Activated naive CD8-positive, alpha-beta T cell (primary cell): ENCODE data around the gene YWHAG.
"Not testable (repeated sequence)": the region's sequence is repeated elsewhere in the genome, so short reads cannot be mapped to it uniquely, and the experiment has no call there.

ENCODE experiments used
- H3K27ac Mint-ChIP-seq: one replicate; pipeline ENCODE4 v1.8.0; 2021; ENCODE audit warnings: mixed read lengths
- H3K27me3 Mint-ChIP-seq: one replicate; pipeline ENCODE4 v1.8.0; 2021; ENCODE audit warnings: mixed read lengths
- H3K36me3 Mint-ChIP-seq: one replicate; pipeline ENCODE4 v1.8.0; 2021; ENCODE audit warnings: mixed read lengths
- H3K4me1 Mint-ChIP-seq: one replicate; pipeline ENCODE4 v1.8.0; 2021; ENCODE audit warnings: low read depth, mixed read lengths
- H3K4me3 Mint-ChIP-seq: one replicate; pipeline ENCODE4 v1.8.0; 2021; ENCODE audit warnings: mild to moderate bottlenecking, mixed read lengths
- H3K9me3 Mint-ChIP-seq: one replicate; pipeline ENCODE4 v1.8.0; 2021; ENCODE audit warnings: low read depth, mixed read lengths

YWHAG gene

DNA sequence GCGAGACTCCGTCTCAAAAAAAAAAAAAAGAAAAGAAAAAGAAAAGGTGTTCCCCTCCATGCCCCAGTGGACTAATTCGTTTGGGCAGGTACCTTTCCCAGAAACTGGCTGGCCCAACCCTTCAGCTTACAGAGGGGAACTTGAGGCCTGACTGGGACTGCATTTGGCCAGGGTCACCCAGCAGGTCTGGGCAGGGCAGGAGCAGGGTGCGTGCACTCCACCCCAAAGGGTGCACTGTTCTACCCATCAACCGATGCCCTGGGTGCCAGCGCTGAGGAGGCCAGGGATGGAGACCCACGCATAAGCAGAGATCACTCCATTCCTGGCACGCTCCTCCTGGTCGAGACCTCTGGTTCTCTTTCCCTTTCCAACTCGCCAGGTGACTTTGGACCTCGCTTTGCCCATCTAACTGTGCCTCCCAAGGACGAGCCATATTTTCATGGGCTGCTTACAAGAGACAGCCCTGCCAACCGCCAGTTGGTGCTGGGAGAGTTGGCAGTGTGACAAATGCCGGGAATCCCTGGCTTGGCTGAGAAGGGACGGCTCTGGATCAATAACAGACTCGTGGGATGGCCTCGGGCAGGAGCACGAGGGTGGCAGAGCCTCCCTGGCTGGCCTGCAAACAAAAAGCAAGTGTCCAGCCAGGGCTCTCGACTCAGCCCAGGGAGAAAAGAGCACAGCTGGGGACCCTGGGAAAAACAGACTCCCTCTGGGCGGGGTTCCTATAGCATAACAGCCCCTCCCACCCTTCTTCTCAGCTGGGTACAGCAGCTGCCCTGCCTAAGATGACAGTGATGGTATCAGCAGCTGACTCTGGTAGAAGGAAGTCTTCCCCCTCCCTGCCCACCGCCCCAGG is 48.5 kb downstream of the YWHAG start:
- no peaks in the 10 kb centered on the region for H3K36me3 Mint-ChIP-seq

DNA sequence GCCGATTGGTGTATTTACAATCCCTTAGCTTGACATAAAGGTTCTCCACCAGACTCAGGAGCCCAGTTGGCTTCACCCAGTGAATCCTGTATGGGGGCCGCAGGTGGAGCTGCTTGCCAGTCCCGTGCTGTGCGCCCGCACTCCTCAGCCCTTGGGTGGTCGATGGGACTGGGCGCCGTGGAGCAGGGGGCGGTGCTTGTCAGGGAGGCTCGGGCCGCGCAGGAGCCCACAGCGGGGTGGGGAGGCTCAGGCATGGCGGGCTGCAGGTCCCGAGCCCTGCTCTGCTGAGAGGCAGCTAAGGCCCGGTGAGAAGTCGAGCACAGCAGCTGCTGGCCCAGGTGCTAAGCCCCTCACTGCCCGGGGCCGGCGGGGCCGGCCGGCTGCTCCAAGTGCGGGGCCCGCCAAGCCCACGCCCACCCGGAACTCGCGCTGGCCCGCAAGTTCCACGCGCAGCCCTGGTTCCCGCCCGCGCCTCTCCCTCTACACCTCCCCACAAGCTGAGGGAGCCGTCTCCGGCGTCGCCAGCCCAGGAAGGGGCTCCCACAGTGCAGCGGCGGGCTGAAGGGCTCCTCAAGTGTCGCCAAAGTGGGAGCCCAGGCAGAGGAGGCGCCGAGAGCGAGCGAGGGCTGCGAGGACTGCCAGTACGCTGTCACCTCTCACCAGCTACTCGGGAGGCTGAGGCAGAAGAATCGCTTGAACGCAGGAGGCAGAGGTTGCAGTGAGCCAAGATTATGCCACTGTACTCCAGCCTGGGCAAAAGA is 49.3 kb downstream of the YWHAG start:
- not testable (repeated sequence) for H3K27me3 Mint-ChIP-seq

More for the DNA sequence above, 48.5 kb downstream of the YWHAG start:
- H3K4me1 Mint-ChIP-seq = peaks cover 4% of the 10 kb centered on the region
- H3K9me3 Mint-ChIP-seq = no peaks in the 10 kb centered on the region
- H3K27ac Mint-ChIP-seq = no peak overlapping the region
- H3K4me3 Mint-ChIP-seq = no peak overlapping the region
- no peaks in the 10 kb centered on the region for H3K27me3 Mint-ChIP-seq

DNA sequence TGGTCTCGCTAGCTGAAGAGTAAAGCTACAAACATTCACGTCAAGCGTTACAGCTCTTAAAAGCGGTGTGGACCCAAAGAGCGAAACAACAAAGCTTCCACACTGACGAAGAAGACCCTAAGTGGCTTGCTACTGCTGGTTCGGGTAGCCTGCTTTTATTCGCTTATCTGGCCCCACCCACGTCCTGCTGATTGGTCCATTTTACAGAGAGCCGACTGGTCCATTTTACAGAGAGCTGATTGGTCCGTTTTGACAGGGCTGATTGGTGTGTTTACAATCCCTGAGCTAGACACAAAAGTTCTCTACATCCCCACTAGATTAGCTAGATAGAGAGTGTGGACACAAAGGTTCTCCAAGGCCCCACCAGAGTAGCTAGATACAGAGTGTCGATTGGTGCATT is 49.9 kb downstream of the YWHAG start:
- not testable (repeated sequence) for H3K4me3 Mint-ChIP-seq, H3K27me3 Mint-ChIP-seq, H3K9me3 Mint-ChIP-seq, H3K36me3 Mint-ChIP-seq, H3K27ac Mint-ChIP-seq, H3K4me1 Mint-ChIP-seq

More for the DNA sequence above, 49.3 kb downstream of the YWHAG start:
- H3K4me1 Mint-ChIP-seq, H3K36me3 Mint-ChIP-seq, H3K27ac Mint-ChIP-seq, H3K9me3 Mint-ChIP-seq, H3K4me3 Mint-ChIP-seq: not testable (repeated sequence)

DNA sequence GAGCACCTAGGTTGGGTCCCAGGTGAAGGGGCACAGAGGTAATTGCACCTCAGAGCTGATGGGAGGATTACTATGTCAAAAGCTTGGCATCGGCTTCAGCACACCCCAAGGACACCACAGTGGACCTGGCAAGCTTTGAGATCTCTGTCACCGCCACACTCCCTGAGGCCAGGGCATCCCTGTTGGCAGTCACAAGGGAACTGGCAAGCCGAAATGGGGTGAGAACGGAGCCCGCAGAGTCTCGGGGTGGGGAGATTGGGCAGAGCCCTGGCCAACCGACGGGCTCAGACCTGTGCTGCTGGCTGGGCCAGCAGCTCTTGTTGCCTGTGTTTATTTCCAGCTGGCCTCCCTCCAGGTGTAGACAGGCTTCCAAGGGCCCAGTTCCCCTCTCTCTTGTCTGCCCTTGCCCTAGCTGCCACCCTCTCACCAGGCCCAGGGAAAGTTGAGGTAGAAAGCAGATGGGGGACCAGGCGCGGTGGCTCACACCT is 53.9 kb downstream of the YWHAG start:
- Mint-ChIP-seq H3K27ac (peak overlapping the region; percentile 88), H3K36me3 (no peaks in the 10 kb centered on the region), H3K4me1 (peaks cover 18% of the 10 kb centered on the region), H3K9me3 (no peaks in the 10 kb centered on the region), H3K4me3 (peak overlapping the region; percentile 90), H3K27me3 (no peaks in the 10 kb centered on the region)

DNA sequence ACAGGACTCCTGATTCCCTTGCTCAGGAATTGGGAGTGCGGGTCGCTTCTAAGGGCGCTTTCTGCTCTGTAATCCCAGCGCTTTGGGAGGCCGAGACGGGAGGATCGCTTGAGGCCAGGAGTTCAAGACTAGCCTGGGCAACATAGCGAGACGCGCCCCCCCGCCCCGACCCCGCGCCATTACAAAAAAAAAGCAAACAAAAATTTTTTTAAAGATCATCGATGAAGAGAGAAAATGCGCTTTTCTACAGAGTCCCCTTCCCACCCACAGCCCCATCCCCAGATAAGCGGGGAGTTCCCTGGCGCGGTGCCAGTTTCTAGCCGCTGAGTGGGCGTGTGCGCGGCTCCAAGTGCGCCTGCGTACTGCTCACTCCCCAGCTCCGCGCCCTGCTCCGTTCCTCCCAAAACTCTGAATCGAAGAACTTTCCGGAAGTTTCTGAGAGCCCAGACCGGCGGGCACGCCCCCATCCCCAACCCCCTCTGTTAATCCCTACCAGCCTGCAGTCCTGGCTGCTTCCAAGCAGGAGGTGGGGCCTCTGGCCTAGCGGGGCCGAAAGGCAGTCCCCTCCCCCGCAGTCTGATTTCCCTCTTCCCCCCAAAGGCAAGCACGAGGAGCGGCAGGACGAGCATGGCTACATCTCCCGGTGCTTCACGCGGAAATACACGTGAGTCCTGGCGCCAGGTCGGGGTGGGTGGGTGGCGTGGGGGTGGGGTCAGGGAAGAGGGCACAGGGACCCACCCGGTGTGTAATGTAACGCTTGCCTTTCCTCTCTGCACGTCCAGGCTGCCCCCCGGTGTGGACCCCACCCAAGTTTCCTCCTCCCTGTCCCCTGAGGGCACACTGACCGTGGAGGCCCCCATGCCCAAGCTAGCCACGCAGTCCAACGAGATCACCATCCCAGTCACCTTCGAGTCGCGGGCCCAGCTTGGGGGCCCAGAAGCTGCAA is 55.3 kb downstream of the YWHAG start:
- no peaks in the 10 kb centered on the region for H3K36me3 Mint-ChIP-seq
- no peaks in the 10 kb centered on the region for H3K27me3 Mint-ChIP-seq
- peak overlapping the region; percentile 90 for H3K4me3 Mint-ChIP-seq
- H3K9me3 Mint-ChIP-seq = no peaks in the 10 kb centered on the region
- peak overlapping the region; percentile 88 for H3K27ac Mint-ChIP-seq
- H3K4me1 Mint-ChIP-seq = peaks cover 18% of the 10 kb centered on the region

DNA sequence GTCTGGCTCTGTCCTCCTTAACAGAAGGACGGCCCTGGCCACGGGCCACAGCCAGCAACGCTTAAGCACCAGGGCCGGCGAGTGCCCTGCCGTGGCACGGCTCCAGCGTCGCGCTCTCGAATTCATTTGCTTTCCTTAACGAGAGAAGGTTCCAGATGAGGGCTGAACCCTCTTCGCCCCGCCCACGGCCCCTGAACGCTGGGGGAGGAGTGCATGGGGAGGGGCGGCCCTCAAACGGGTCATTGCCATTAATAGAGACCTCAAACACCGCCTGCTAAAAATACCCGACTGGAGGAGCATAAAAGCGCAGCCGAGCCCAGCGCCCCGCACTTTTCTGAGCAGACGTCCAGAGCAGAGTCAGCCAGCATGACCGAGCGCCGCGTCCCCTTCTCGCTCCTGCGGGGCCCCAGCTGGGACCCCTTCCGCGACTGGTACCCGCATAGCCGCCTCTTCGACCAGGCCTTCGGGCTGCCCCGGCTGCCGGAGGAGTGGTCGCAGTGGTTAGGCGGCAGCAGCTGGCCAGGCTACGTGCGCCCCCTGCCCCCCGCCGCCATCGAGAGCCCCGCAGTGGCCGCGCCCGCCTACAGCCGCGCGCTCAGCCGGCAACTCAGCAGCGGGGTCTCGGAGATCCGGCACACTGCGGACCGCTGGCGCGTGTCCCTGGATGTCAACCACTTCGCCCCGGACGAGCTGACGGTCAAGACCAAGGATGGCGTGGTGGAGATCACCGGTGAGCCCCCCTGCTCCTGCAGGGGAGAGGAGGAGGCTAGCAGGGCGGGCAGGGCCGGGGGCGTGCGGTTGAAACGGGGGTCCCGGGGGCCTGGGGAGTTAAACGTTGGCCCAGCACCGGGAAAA is 56.2 kb downstream of the YWHAG start, which contains the start of gene HSPB1:
Gene HSPB1, plus strand, starts transcription at position 327 of the 855 bp plus-strand sequence. Its CDS starts 40 bp downstream, at position 367.
- Mint-ChIP-seq H3K9me3 (no peaks in the 10 kb centered on the region), H3K36me3 (no peaks in the 10 kb centered on the region), H3K27ac (peak within 1 kb of the TSS; percentile 88), H3K27me3 (no peaks in the 10 kb centered on the region), H3K4me1 (peaks cover 18% of the 10 kb centered on the region), H3K4me3 (peak within 1 kb of the TSS; percentile 90)

DNA sequence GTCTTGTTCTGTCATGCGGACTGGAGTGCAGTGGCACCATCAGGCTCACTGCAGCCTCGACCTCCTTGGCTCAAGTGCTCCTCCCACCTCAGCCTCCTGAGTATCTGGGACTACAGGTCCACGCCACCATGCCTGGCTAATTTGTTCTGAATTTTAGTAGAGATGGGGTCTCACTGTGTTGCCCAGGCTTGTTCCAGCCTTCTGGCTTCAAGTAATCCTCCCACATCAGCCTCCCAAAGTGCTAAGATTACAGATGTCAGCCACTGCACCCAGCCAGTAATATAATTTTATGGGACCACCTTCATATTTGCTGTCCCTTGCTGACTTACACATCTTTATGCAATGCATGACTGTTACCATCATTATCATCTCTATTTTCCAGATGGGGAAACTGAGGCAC is 57.8 kb downstream of the YWHAG start:
- no peak overlapping the region for H3K4me3 Mint-ChIP-seq

DNA sequence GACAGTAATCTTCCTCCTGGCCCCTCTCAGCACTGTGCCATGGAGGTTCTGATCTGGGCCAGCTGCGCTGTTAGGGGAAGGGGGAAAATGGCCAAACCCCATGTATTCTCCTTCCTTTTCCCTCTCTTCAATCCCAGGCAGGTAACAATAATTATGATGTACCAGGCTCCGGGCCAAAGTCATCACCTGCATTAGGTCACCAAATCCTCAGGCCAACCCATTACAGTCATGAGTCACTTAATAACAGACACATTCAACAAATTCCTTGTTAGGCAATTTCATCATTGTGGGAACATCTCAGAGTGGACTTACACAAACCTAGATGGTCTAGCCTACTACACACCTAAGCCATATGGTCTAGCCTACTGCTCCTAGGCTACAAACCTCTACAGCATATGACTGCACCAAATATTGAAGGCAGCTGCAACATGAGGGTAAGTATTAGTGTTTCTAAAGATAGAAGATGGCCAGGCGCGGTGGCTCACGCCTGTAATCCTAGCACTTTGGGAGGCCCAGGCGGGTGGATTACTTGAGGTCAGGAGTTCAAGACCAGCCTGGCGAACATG is 58.5 kb downstream of the YWHAG start:
- Mint-ChIP-seq H3K36me3 (no peaks in the 10 kb centered on the region), H3K4me3 (no peak overlapping the region), H3K27ac (no peak overlapping the region), H3K27me3 (no peaks in the 10 kb centered on the region), H3K4me1 (peaks cover 18% of the 10 kb centered on the region), H3K9me3 (no peaks in the 10 kb centered on the region)

More for the DNA sequence above, 57.8 kb downstream of the YWHAG start:
- no peaks in the 10 kb centered on the region for H3K9me3 Mint-ChIP-seq
- H3K4me1 Mint-ChIP-seq = peaks cover 18% of the 10 kb centered on the region
- H3K27ac Mint-ChIP-seq = no peak overlapping the region
- H3K27me3 Mint-ChIP-seq = no peaks in the 10 kb centered on the region
- H3K36me3 Mint-ChIP-seq = no peaks in the 10 kb centered on the region

DNA sequence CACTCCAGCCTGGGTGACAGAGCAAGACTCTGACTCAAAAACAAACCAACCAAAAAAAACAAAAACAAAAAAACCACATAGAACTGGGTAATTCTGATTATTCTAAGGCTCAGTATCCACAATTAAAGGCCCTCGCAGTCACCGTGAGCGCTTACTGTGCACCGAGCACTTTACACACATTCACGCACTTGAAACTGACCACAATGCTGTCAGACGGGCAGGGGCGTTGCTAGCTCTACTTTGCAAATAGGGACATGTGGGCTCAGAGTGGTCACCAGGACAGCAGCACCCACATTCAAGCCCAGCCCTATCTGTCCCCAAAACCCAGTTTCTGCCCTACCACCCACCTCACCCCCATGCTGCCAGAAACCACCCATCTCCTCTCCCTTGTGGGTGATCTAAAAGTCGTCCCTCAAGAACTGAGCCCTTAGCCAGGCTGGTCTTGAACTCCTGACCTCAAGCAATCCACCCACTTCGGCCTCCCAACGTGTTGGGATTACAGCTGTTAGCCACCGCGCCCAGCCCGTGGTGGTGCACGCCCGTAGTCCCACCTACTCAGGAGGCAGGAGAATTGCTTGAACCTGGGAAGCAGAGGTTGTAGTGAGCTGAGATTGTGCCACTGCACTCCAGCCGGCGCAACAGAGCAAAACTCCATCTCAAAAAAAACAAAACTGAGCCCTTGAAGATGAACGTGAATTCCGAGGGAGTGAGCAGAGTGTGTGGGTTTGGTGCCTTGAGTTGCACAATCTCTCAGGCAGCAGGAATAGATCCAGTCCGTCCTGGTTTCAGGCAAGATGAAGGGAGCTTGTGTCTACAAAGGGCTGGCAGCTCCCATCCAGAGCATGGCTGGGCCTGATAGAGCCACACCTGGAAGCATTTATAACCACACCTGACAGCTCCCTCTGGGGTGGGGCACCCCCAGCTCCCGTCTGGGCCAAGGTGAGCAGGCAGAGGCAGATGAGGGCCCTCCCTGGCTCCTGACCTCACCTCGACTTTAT is 61.7 kb downstream of the YWHAG start:
- Mint-ChIP-seq H3K4me1 (peaks cover 2% of the 10 kb centered on the region), H3K9me3 (no peaks in the 10 kb centered on the region), H3K36me3 (no peaks in the 10 kb centered on the region), H3K27ac (no peak overlapping the region), H3K4me3 (no peak overlapping the region), H3K27me3 (no peaks in the 10 kb centered on the region)

DNA sequence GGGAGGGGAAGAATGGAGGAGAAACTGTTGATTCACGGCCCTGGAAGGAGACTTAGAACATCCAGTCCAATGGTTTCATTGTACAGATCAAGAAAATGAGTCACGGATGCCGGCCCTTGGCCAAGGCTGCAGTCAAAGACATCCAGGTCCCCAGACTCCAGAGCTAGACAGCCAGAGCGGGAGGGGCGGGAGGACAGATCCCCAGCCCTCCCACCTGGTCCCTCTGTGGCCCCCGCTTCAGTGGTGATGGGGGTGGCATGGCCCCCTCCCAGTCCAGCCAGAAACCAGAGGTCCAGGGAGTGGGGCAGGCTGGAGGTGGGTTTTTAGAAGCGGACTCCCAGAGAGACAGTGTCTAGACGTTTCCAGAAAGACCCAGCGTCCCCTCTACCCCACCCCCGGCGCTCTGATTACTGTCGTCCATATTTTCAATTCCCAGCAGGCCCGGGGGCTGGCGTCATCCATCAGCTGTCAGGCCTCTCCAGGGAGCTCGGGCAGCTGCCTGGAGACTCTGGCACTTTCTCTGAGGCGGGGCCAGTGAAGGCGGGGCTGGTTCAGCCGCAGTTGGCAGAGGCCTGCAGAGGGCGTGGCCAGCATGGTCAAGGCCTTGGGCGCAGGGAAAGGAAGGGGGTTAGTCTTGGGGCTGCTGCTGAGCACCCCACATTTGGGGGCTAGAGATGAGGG is 64.3 kb downstream of the YWHAG start:
- H3K4me1 Mint-ChIP-seq = peaks cover 8% of the 10 kb centered on the region
- H3K4me3 Mint-ChIP-seq = no peak overlapping the region
- no peaks in the 10 kb centered on the region for H3K9me3 Mint-ChIP-seq
- no peak overlapping the region for H3K27ac Mint-ChIP-seq
- no peaks in the 10 kb centered on the region for H3K36me3 Mint-ChIP-seq
- no peaks in the 10 kb centered on the region for H3K27me3 Mint-ChIP-seq

DNA sequence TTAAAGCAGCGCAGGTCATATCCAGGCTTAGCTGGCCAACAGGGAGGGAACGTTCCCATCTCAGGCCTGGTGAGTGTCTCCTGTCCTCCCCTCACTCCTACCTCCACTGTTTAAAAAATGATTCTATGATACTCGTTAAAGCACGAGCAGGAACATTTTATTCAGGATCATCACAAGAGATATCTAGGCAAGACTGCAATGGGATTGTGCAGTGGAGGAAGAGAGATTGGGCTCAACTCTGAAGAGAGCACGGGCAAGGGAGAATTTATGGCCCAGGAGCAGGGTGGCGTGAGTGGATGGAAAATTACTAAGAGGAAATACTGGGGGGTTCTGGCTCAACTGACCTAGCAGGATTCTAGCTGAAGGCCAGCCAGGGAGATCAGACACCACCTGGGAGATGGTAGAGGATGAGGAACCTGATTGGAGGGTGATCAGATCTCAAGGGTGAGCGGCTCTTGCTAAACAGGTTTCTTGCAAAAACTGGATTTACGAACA is 65.3 kb downstream of the YWHAG start:
- no peaks in the 10 kb centered on the region for H3K36me3 Mint-ChIP-seq
- no peak overlapping the region for H3K27ac Mint-ChIP-seq
- peaks cover 8% of the 10 kb centered on the region for H3K4me1 Mint-ChIP-seq
- H3K4me3 Mint-ChIP-seq = no peak overlapping the region
- H3K9me3 Mint-ChIP-seq = no peaks in the 10 kb centered on the region
- H3K27me3 Mint-ChIP-seq = no peaks in the 10 kb centered on the region

DNA sequence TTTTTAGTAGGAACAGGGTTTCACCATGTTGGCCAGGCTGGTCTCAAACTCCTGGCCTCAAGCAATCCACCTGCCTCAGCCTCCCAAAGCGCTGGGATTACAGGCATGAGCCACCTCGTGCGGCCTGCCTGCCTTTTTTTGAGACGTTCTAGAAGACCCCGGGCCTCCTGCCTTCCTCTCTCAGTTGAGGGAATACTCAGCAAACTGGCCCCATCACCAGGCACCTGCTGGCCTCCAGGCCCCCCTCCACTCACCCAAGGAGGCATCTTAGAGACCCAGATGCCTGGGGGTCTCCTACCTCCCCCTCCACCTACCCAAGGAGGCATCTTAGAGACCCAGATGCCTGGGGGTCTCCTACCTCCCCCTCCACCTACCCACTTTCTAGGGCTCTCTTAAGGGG is 65.9 kb downstream of the YWHAG start:
- not testable (repeated sequence) for H3K27me3 Mint-ChIP-seq, H3K9me3 Mint-ChIP-seq, H3K4me3 Mint-ChIP-seq, H3K36me3 Mint-ChIP-seq, H3K27ac Mint-ChIP-seq, H3K4me1 Mint-ChIP-seq
